ENCODE data around the gene CYLD.

GRCh38 chr16:50839356-50839755, 97.5 kb downstream of the CYLD start:
- TF ChIP-seq SP1 (IDR thresholded peaks at IDR 0.05; ENCODE audit: low read depth) (no peak), TCF7L2 (IDR thresholded peaks at IDR 0.05; ENCODE audit: borderline replicate concordance, extremely low read depth, insufficient read depth, insufficient read length) (no peak), ZFX (IDR thresholded peaks at IDR 0.05) (no peak), POLR2AphosphoS5 (IDR thresholded peaks at IDR 0.05; ENCODE audit: low read depth, low read length) (no peak), CEBPB (IDR thresholded peaks at IDR 0.05; ENCODE audit: low read depth) (no peak), POLR2A (IDR thresholded peaks at IDR 0.05; ENCODE audit: borderline replicate concordance, extremely low read depth, insufficient read depth, insufficient read length) (no peak), RAD21 (IDR thresholded peaks at IDR 0.05; ENCODE audit: low read depth) (no peak), ELF1 (IDR thresholded peaks at IDR 0.05; ENCODE audit: borderline replicate concordance, low read depth) (no peak), EZH2 (IDR thresholded peaks at IDR 0.05) (no peak), YY1 (IDR thresholded peaks at IDR 0.05; ENCODE audit: extremely low read depth, insufficient replicate concordance, low read depth, low read length) (no peak)
- TF ChIP-seq, protein P1, sequence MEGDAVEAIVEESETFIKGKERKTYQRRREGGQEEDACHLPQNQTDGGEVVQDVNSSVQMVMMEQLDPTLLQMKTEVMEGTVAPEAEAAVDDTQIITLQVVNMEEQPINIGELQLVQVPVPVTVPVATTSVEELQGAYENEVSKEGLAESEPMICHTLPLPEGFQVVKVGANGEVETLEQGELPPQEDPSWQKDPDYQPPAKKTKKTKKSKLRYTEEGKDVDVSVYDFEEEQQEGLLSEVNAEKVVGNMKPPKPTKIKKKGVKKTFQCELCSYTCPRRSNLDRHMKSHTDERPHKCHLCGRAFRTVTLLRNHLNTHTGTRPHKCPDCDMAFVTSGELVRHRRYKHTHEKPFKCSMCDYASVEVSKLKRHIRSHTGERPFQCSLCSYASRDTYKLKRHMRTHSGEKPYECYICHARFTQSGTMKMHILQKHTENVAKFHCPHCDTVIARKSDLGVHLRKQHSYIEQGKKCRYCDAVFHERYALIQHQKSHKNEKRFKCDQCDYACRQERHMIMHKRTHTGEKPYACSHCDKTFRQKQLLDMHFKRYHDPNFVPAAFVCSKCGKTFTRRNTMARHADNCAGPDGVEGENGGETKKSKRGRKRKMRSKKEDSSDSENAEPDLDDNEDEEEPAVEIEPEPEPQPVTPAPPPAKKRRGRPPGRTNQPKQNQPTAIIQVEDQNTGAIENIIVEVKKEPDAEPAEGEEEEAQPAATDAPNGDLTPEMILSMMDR (IDR thresholded peaks at IDR 0.05 in 2 of 3, conservative IDR thresholded peaks at IDR 0.05 in 1 of 3; ENCODE audit: borderline replicate concordance in 1 of 3, insufficient read depth in 1 of 3, low read depth in 2 of 3, low read length in 2 of 3), result no peak
- TF ChIP-seq, protein P2, sequence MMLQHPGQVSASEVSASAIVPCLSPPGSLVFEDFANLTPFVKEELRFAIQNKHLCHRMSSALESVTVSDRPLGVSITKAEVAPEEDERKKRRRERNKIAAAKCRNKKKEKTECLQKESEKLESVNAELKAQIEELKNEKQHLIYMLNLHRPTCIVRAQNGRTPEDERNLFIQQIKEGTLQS (IDR thresholded peaks at IDR 0.05), result no peak
